Tibial nerve (tissue), 3 donors: ENCODE measurements around the gene NOTCH1.

ENCODE experiments used
- POLR2A ChIP-seq, 2 donors: fragments of 450-650 bp; IDR thresholded peaks; one replicate each; pipeline ENCODE4 v1.6.1; 2017; ENCODE audit warnings: antibody characterized with exemption in 2 of 2, mild to moderate bottlenecking in 2 of 2, moderate library complexity in 2 of 2
- TF ChIP-seq, protein P1 (sequence below), 5 experiments: fragments of 200-600 bp in 3 of 5; fragments of 450-650 bp in 2 of 5; sonication (generic) in 3 of 5; IDR thresholded peaks; one replicate each; pipeline ENCODE4 v1.5.1; 2016 to 2019; ENCODE audit warnings: antibody characterized with exemption in 5 of 5, mild to moderate bottlenecking in 3 of 5, moderate library complexity in 2 of 5

DNA sequence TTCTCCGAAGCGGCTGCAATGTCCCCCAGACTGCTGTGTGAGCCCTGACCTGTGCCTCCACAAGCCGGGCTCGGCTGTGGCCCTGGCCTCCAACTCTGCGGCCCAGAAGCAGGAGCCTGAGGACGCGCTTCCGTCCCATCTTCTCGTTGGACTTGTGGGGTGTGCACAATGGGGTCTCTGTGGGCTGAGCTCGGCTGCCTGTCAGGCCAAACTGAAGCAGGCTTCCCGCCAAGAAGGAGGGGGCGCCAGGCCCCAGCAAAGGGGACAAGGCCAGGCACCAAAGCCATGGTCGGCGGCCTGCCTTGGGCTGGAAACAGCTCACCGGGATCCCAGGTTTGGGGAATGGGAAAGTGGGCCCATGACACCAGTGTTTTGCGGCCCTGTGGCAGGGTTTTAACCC is 4.1 kb downstream of the NOTCH1 start:
- TF ChIP-seq, protein P1, sequence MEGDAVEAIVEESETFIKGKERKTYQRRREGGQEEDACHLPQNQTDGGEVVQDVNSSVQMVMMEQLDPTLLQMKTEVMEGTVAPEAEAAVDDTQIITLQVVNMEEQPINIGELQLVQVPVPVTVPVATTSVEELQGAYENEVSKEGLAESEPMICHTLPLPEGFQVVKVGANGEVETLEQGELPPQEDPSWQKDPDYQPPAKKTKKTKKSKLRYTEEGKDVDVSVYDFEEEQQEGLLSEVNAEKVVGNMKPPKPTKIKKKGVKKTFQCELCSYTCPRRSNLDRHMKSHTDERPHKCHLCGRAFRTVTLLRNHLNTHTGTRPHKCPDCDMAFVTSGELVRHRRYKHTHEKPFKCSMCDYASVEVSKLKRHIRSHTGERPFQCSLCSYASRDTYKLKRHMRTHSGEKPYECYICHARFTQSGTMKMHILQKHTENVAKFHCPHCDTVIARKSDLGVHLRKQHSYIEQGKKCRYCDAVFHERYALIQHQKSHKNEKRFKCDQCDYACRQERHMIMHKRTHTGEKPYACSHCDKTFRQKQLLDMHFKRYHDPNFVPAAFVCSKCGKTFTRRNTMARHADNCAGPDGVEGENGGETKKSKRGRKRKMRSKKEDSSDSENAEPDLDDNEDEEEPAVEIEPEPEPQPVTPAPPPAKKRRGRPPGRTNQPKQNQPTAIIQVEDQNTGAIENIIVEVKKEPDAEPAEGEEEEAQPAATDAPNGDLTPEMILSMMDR (IDR thresholded peaks at IDR 0.05), result no peak
- TF ChIP-seq POLR2A (IDR thresholded peaks at IDR 0.05), result no peak
